Measurements from ENCODE around the gene TOP1. TPM values are rescaled to one million over a fixed set of nuclear protein-coding genes. Genes with fewer than 3 reads are reported as not detected.
A peak's percentile ranks its signal among the peaks of the same experiment; 100 is the strongest.

TOP1 gene
- total and polyA plus RNA-seq, 4 donors = 39.7 to 62.7 (median 51.7) TPM

GRCh38 chr20:41029150-41029901, 704 bp downstream of the TOP1 start:
- TF ChIP-seq CTCF (IDR thresholded peaks at IDR 0.05; ENCODE audit: control extremely low read depth, extremely low read depth) = no peak
- Histone ChIP-seq H3K9me3 (ENCODE audit: control insufficient read depth in 4 of 4, insufficient read depth in 3 of 4, low read length in 3 of 4) (no peaks in the 10 kb centered on the region), H3K4me1 (ENCODE audit: control insufficient read depth in 5 of 5, insufficient read depth in 5 of 5, low read length in 5 of 5) (peaks cover 4 to 49% (median 30%) of the 10 kb centered on the region in 5 donors), H3K27ac (ENCODE audit: low read depth in 1 of 2, low read length in 1 of 2) (peak overlapping the region; percentile 82 to 98), H3K36me3 (ENCODE audit: control insufficient read depth in 4 of 4, insufficient read depth in 4 of 4, low read length in 4 of 4) (peaks cover 0 to 3% (median 0%) of the 10 kb centered on the region in 4 donors), H3K9ac (ENCODE audit: insufficient read depth in 1 of 2, low read length in 2 of 2) (peak overlapping the region; percentile 88 to 96), H3K4me3 (peak overlapping the region; percentile 87), H3K27me3 (ENCODE audit: control insufficient read depth in 3 of 3, insufficient read depth in 3 of 3, low read length in 2 of 3) (no peaks in the 10 kb centered on the region)
- ATAC-seq (ENCODE audit: insufficient read depth, low FRiP score) (no peak), DNase-seq (peak in 2 of 3 donors; percentile 54 to 78)
- 1% methylated on average over 59 to 69 of the region's 69 CpGs for WGBS, 2 donors

GRCh38 chr20:41030061-41030460, 1.4 kb downstream of the TOP1 start:
- no peak for TF ChIP-seq CTCF (IDR thresholded peaks at IDR 0.05; ENCODE audit: control extremely low read depth, extremely low read depth)
- Histone ChIP-seq H3K9ac (ENCODE audit: insufficient read depth in 1 of 2, low read length in 2 of 2) (peak overlapping the region; percentile 88 to 96), H3K4me1 (ENCODE audit: control insufficient read depth in 5 of 5, insufficient read depth in 5 of 5, low read length in 5 of 5) (peaks cover 5 to 51% (median 36%) of the 10 kb centered on the region in 5 donors), H3K4me3 (peak overlapping the region; percentile 18), H3K36me3 (ENCODE audit: control insufficient read depth in 4 of 4, insufficient read depth in 4 of 4, low read length in 4 of 4) (peaks cover 0 to 3% (median 0%) of the 10 kb centered on the region in 4 donors), H3K9me3 (ENCODE audit: control insufficient read depth in 4 of 4, insufficient read depth in 3 of 4, low read length in 3 of 4) (no peaks in the 10 kb centered on the region), H3K27ac (ENCODE audit: low read depth in 1 of 2, low read length in 1 of 2) (peak overlapping the region in 1 of 2 donors; percentile 23), H3K27me3 (ENCODE audit: control insufficient read depth in 3 of 3, insufficient read depth in 3 of 3, low read length in 2 of 3) (no peaks in the 10 kb centered on the region)
- no peak for ATAC-seq (ENCODE audit: insufficient read depth, low FRiP score)
- peak in 1 of 3 donors; percentile 52 for DNase-seq
- 15 to 30% methylated on average over 6 of the region's 6 CpGs for WGBS, 2 donors

- WGBS, 2 donors = 41 to 70% methylated on average over 5 of the region's 5 CpGs
- Histone ChIP-seq H3K4me3 (peak overlapping the region; percentile 24), H3K4me1 (ENCODE audit: control insufficient read depth in 5 of 5, insufficient read depth in 5 of 5, low read length in 5 of 5) (peaks cover 5 to 51% (median 41%) of the 10 kb centered on the region in 5 donors), H3K27ac (ENCODE audit: low read depth in 1 of 2, low read length in 1 of 2) (peak overlapping the region in 1 of 2 donors; percentile 63), H3K27me3 (ENCODE audit: control insufficient read depth in 3 of 3, insufficient read depth in 3 of 3, low read length in 2 of 3) (no peaks in the 10 kb centered on the region), H3K9me3 (ENCODE audit: control insufficient read depth in 4 of 4, insufficient read depth in 3 of 4, low read length in 3 of 4) (no peaks in the 10 kb centered on the region), H3K36me3 (ENCODE audit: control insufficient read depth in 4 of 4, insufficient read depth in 4 of 4, low read length in 4 of 4) (peaks cover 0 to 3% (median 0%) of the 10 kb centered on the region in 4 donors), H3K9ac (ENCODE audit: insufficient read depth in 1 of 2, low read length in 2 of 2) (peak overlapping the region in 1 of 2 donors; percentile 88)
- no peak for TF ChIP-seq CTCF (IDR thresholded peaks at IDR 0.05; ENCODE audit: control extremely low read depth, extremely low read depth)
- DNase-seq = peak in 2 of 3 donors; percentile 61 to 69
- no peak for ATAC-seq (ENCODE audit: insufficient read depth, low FRiP score)
Measured at GRCh38 chr20:41030531-41031242, 2.1 kb downstream of the TOP1 start.

Measured in lung (tissue), 12 donors.